ENCODE data around the gene NNT.
A peak's percentile ranks its signal among the peaks of the same experiment; 100 is the strongest.
"Not testable (repeated sequence)": the region's sequence is repeated elsewhere in the genome, so short reads cannot be mapped to it uniquely, and the experiment has no call there.

NNT gene

DNA sequence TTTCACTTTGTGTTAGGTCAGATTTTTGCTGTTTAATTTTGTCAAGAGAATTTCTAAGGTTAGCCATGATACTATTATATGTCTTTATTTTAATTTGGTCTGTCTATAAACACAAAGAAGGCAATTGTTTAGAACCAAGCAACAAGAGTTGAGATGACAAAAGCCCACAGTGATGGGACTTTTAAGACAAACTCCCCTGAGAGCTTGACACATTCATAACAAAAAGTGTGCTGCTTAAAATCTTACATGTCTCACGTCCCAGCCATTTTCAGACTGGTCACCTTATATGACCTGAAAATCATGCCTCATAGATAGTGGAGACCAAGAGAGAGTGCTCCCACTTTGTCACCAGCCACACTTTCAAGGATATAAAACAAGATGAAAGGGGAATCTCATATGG is 21.6 kb upstream of the NNT start:
- FAIRE-seq (no peak), DNase-seq (ENCODE audit: insufficient read length, low spot score) (no peak)
- no peak for TF ChIP-seq POLR2AphosphoS5 (IDR thresholded peaks at IDR 0.05; ENCODE audit: low read depth, low read length)
- no peak for TF ChIP-seq TAF1 (IDR thresholded peaks at IDR 0.05; ENCODE audit: low read depth, low read length)

DNA sequence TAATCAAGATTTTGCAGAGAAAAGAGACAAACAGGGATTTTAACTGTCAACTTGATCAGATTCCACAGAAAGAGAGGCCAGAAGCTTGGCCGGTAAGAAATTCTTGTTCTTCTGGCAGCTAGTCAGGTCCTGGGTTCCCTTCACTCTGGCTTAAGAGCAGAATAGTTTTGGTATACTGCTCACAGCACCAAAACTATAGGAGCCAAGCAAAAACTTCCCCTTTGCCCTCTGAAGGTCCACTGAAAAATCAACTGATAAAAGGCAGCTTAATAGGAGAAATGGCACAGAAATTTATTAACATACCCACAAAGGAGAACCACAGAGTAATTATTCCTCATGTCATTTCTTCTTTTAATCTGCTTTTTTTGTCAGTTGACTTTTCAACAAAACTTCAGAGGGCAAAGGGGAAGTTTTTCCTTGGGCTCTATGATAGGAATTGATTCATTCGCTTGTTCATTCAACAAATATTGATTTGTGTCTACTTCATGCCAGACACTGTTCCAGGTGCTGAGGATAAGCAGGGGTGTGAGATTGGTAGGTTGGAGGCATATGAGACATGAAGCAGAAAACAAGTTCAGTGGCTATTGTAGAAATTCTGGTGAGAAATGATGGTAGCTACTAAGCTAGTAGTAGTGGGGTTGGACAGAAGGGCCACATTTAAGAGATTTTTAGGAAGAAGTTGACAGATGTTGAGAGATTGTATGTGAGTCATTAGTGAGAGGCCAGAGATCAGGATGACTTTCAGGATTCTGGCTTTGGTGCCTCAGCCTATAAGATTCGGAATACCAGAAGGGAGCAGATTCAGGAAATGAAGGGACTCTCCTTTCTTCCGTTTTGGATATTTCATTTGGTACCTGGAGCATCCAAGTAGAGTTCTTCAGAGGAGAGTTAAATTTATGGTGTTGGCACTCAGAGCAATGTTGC is 20.6 kb upstream of the NNT start:
- DNase-seq (ENCODE audit: insufficient read length, low spot score) = no peak
- FAIRE-seq = no peak
- TF ChIP-seq TAF1 (IDR thresholded peaks at IDR 0.05; ENCODE audit: low read depth, low read length) (no peak), POU2F2 (IDR thresholded peaks at IDR 0.05; ENCODE audit: low read depth, low read length) (no peak), POLR2A (IDR thresholded peaks at IDR 0.05; ENCODE audit: low read depth, low read length) (no peak), POLR2AphosphoS5 (IDR thresholded peaks at IDR 0.05; ENCODE audit: low read depth, low read length) (no peak), PAX5 (IDR thresholded peaks at IDR 0.05; ENCODE audit: insufficient read depth, low read length, severe bottlenecking) (no peak), SPI1 (IDR thresholded peaks at IDR 0.05; ENCODE audit: low read depth, low read length) (no peak)

DNA sequence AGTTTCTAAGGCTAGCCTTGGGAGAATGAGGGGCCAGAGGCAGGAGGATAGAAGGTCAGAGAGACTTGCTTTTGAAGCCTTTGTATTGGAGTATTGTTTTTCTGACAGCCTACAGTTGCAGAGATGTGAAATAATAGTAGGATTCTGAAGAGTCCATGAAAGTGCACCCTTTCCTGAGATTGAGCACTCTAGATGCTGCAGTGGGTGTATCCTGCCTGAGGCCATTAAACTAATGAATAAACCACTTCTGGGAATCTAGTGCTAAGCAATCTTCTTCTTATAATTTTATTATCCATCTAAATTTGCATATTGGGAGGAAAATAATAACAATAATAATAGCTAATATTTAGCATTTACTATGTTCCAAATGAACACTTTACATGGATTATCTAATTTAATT is 19.3 kb upstream of the NNT start:
- FAIRE-seq = no peak
- DNase-seq (ENCODE audit: insufficient read length, low spot score) = no peak
- no peak for TF ChIP-seq PAX5 (IDR thresholded peaks at IDR 0.05; ENCODE audit: insufficient read depth, low read length, severe bottlenecking)
- no peak for TF ChIP-seq SPI1 (IDR thresholded peaks at IDR 0.05; ENCODE audit: low read depth, low read length)
- no peak for TF ChIP-seq TAF1 (IDR thresholded peaks at IDR 0.05; ENCODE audit: low read depth, low read length)
- no peak for TF ChIP-seq POLR2AphosphoS5 (IDR thresholded peaks at IDR 0.05; ENCODE audit: low read depth, low read length)
- TF ChIP-seq POU2F2 (IDR thresholded peaks at IDR 0.05; ENCODE audit: low read depth, low read length) = no peak
- no peak for TF ChIP-seq POLR2A (IDR thresholded peaks at IDR 0.05; ENCODE audit: low read depth, low read length)

DNA sequence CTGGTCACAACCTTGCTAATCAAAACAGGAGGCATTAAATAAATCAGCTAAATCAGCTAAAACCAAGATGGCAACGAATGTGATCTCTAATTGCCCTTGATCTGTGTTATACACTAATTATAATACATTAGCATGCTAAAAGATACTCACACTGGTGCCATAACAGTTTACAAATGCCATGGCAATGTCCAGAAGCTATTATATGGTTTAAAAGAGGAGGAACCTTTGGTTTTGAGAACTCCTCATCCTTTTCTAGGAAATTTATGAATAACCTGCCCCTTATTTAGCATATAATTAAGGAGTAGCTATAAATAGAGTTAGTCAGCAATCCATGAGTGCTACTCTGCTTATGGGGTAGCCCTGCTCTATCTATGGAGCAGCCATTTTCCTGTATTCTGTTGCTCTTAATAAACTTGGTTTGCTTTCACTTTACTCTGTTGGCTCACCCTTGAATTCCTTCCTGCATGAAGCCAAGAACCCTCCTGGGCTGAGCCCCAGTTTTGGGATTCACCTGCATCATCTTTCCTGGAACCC is 18.7 kb upstream of the NNT start:
- TF ChIP-seq SPI1 (IDR thresholded peaks at IDR 0.05; ENCODE audit: low read depth, low read length) (no peak), PAX5 (IDR thresholded peaks at IDR 0.05; ENCODE audit: insufficient read depth, low read length, severe bottlenecking) (no peak), POU2F2 (IDR thresholded peaks at IDR 0.05; ENCODE audit: low read depth, low read length) (no peak), TAF1 (IDR thresholded peaks at IDR 0.05; ENCODE audit: low read depth, low read length) (no peak), POLR2AphosphoS5 (IDR thresholded peaks at IDR 0.05; ENCODE audit: low read depth, low read length) (no peak), POLR2A (IDR thresholded peaks at IDR 0.05; ENCODE audit: low read depth, low read length) (no peak)
- no peak for DNase-seq (ENCODE audit: insufficient read length, low spot score)
- FAIRE-seq = no peak

DNA sequence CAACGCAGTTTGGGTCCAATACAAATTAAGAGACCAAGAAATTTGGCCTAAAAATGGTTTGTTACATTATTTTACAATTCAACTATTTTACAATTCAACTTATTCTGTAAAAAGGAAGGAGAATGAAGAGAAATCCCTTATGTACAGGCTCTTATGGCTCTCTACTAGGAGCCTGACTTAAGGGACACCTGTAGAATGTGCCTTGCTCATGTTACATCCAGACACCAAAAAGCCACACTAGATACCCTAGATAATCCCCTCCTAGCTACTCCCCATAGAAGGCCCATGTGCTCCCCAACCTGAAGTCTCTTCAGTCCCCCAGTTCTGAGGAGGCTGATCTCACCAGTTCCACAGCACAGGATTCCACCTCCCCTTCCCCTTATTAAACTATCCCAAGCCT is 14.1 kb upstream of the NNT start:
- DNase-seq (ENCODE audit: insufficient read length, low spot score) (no peak), FAIRE-seq (no peak)
- TF ChIP-seq POU2F2 (IDR thresholded peaks at IDR 0.05; ENCODE audit: low read depth, low read length) (no peak), POLR2A (IDR thresholded peaks at IDR 0.05; ENCODE audit: low read depth, low read length) (no peak), PAX5 (IDR thresholded peaks at IDR 0.05; ENCODE audit: insufficient read depth, low read length, severe bottlenecking) (no peak), TAF1 (IDR thresholded peaks at IDR 0.05; ENCODE audit: low read depth, low read length) (no peak), SPI1 (IDR thresholded peaks at IDR 0.05; ENCODE audit: low read depth, low read length) (no peak), POLR2AphosphoS5 (IDR thresholded peaks at IDR 0.05; ENCODE audit: low read depth, low read length) (no peak)

DNA sequence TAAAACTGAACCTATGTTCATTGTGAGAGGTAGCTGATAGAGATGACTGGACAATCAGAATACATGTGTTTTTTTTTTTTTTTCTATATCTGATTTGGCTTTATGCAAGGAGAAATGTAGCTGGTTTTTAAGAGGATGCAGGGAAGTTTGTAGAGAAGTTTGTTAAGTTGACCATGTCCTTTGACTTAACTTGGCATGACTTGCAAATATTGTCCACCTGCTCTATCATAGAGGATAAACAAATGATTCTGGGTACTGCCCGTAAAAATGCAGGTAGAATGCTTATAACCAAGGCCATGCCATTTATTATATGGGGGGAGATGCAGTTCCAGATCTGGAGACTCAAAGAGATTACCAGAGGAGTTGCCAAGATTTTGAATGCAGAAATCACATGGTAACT is 13.7 kb upstream of the NNT start:
- TF ChIP-seq TAF1 (IDR thresholded peaks at IDR 0.05; ENCODE audit: low read depth, low read length) = no peak
- no peak for TF ChIP-seq POU2F2 (IDR thresholded peaks at IDR 0.05; ENCODE audit: low read depth, low read length)
- no peak for TF ChIP-seq POLR2A (IDR thresholded peaks at IDR 0.05; ENCODE audit: low read depth, low read length)
- no peak for TF ChIP-seq SPI1 (IDR thresholded peaks at IDR 0.05; ENCODE audit: low read depth, low read length)
- no peak for TF ChIP-seq PAX5 (IDR thresholded peaks at IDR 0.05; ENCODE audit: insufficient read depth, low read length, severe bottlenecking)
- no peak for TF ChIP-seq POLR2AphosphoS5 (IDR thresholded peaks at IDR 0.05; ENCODE audit: low read depth, low read length)
- FAIRE-seq = peak; percentile 33
- no peak for DNase-seq (ENCODE audit: insufficient read length, low spot score)

DNA sequence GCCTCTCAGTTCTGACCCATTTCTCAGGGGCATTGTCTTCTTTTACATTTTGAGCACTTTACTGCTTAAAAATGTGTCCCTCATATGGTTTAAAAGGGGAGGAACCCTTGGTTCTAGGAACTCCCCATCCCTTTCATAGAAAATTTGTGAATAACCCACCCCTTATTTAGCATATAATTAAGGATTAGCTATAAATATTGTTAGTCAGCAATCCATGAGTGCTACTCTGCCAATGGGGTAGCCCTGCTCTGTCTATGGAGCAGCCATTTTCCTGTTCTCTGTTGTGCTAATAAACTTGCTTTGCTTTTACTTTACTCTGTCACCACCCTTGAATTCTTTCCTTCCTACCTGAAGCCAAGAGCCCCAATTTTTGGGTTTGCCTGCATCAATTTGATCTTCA is 12.3 kb upstream of the NNT start:
- DNase-seq (ENCODE audit: insufficient read length, low spot score) (no peak), FAIRE-seq (no peak)
- TF ChIP-seq TAF1 (IDR thresholded peaks at IDR 0.05; ENCODE audit: low read depth, low read length) (no peak), SPI1 (IDR thresholded peaks at IDR 0.05; ENCODE audit: low read depth, low read length) (no peak)

DNA sequence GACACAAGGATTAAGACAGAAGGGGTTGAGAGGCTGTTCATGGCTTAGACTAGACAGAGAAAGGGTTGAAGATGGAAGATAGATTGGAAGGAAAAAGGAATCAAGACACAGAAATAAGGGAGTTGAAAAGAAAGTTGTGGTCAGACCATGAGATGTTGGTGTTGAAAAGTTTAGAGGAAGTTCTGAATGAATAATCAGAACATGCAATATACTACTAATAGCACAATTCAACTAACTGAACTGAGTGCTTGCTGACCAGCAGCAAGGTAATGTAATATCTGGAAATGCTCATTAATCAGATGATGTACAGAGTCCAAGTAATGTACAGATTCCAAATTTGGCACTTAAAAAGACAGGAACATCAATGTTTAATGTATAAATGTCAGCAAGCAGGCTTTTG is 10.6 kb upstream of the NNT start:
- peak; percentile 28 for FAIRE-seq
- no peak for DNase-seq (ENCODE audit: insufficient read length, low spot score)
- TF ChIP-seq TAF1 (IDR thresholded peaks at IDR 0.05; ENCODE audit: low read depth, low read length) = no peak
- no peak for TF ChIP-seq POLR2A (IDR thresholded peaks at IDR 0.05; ENCODE audit: low read depth, low read length)
- TF ChIP-seq POLR2AphosphoS5 (IDR thresholded peaks at IDR 0.05; ENCODE audit: low read depth, low read length) = no peak
- TF ChIP-seq PAX5 (IDR thresholded peaks at IDR 0.05; ENCODE audit: insufficient read depth, low read length, severe bottlenecking) = no peak
- no peak for TF ChIP-seq SPI1 (IDR thresholded peaks at IDR 0.05; ENCODE audit: low read depth, low read length)
- no peak for TF ChIP-seq POU2F2 (IDR thresholded peaks at IDR 0.05; ENCODE audit: low read depth, low read length)

DNA sequence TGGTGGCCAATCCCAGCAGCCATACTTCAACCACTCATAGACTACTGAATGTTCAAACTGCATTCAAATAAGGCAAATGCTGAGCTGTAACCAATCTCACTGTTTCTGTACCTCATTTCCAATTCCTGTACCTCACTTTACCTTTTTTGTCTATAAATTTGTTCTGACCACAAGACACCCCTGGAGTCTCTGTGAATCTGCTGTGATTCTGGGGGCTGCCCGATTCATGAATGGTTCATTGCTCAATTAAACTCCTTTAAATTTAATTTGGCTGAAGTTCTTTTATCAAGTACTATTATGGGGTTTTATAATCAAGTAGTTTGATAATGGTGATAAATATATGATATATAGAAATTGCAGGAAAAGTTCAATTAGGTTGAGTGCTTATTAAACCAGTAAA is 4.1 kb upstream of the NNT start:
- FAIRE-seq; DNase-seq (ENCODE audit: insufficient read length, low spot score): not testable (repeated sequence)

Measured in GM12891 (cell line).